ENCODE results near the gene EDN2.

EDN2 gene

GRCh38 chr1:41454406-41454805 lies 30.1 kb downstream of the EDN2 start:
- H3K27ac ChIP-seq: no peak overlapping the region
- DNase-seq (ENCODE audit: low spot score): no peak
- H3K4me3 ChIP-seq: no peak overlapping the region
- TF ChIP-seq, protein P1, sequence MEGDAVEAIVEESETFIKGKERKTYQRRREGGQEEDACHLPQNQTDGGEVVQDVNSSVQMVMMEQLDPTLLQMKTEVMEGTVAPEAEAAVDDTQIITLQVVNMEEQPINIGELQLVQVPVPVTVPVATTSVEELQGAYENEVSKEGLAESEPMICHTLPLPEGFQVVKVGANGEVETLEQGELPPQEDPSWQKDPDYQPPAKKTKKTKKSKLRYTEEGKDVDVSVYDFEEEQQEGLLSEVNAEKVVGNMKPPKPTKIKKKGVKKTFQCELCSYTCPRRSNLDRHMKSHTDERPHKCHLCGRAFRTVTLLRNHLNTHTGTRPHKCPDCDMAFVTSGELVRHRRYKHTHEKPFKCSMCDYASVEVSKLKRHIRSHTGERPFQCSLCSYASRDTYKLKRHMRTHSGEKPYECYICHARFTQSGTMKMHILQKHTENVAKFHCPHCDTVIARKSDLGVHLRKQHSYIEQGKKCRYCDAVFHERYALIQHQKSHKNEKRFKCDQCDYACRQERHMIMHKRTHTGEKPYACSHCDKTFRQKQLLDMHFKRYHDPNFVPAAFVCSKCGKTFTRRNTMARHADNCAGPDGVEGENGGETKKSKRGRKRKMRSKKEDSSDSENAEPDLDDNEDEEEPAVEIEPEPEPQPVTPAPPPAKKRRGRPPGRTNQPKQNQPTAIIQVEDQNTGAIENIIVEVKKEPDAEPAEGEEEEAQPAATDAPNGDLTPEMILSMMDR (IDR thresholded peaks at IDR 0.05): no peak

- H3K27ac ChIP-seq: no peak overlapping the region
- TF ChIP-seq, protein P1 (IDR thresholded peaks at IDR 0.05): no peak
- DNase-seq (ENCODE audit: low spot score): no peak
- no peak overlapping the region for H3K4me3 ChIP-seq
Observed at GRCh38 chr1:41452704-41453290, 31.7 kb downstream of the EDN2 start.

- no peak overlapping the region for H3K27ac ChIP-seq
- H3K4me3 ChIP-seq: no peak overlapping the region
- TF ChIP-seq, protein P1 (IDR thresholded peaks at IDR 0.05): no peak
- no peak for DNase-seq (ENCODE audit: low spot score)
Observed at GRCh38 chr1:41450747-41451285, 33.7 kb downstream of the EDN2 start.

GRCh38 chr1:41449326-41449921 lies 35.1 kb downstream of the EDN2 start:
- TF ChIP-seq, protein P1 (IDR thresholded peaks at IDR 0.05): no peak
- Histone ChIP-seq H3K27ac (no peak overlapping the region), H3K4me3 (no peak overlapping the region)
- DNase-seq (ENCODE audit: low spot score): no peak

DNA sequence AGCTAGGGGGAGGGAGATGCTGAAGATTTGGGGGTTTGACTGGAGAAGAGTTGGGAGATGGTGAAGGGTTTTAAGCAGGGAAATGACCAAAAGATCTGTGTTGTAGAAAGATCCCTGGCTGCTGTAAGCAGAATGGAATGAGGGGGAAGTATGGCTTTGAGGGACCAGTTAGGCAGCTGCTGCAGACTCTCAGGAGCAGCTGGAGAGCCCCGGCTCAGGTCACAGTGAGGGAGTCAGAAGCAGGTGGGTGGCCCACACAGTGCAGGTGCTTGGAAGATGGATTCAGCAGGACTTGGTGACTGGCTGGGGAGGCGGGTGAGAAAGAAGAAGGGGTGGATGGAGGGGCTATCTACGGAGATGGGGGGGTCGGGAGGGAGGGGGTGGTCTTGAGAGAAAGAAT lies 35.7 kb downstream of the EDN2 start:
- TF ChIP-seq, protein P1 (IDR thresholded peaks at IDR 0.05): no peak

GRCh38 chr1:41447995-41448770 lies 36.3 kb downstream of the EDN2 start:
- no peak overlapping the region for H3K27ac ChIP-seq
- H3K4me3 ChIP-seq: no peak overlapping the region
- TF ChIP-seq, protein P1 (IDR thresholded peaks at IDR 0.05): no peak
- no peak for DNase-seq (ENCODE audit: low spot score)

More for the DNA sequence above, 35.7 kb downstream of the EDN2 start:
- H3K4me3 ChIP-seq: no peak overlapping the region
- no peak overlapping the region for H3K27ac ChIP-seq
- DNase-seq (ENCODE audit: low spot score): no peak

All from coronary artery (tissue), 2 donors.